Jurkat, Clone E6-1 (cell line): ENCODE measurements around the gene NTN5.
"Not testable (repeated sequence)": the region's sequence is repeated elsewhere in the genome, so short reads cannot be mapped to it uniquely, and the experiment has no call there.

Experiments
- DNase-seq: peaks from one replicate; pipeline ENCODE4 v3.0.0-alpha.2; 2011; ENCODE audit warnings: low read depth, low spot score
- H3K4me3 ChIP-seq: 2 replicates; pipeline ENCODE4 v1.5.1; 2011; ENCODE audit warnings: mild to moderate bottlenecking, low read length, control low read depth, moderate library complexity

The NTN5 gene

GRCh38 chr19:48635263-48635965 lies 37.4 kb downstream of the NTN5 start:
- peak overlapping the region; percentile 76 for H3K4me3 ChIP-seq
- no peak for DNase-seq

GRCh38 chr19:48634424-48635262 lies 38.2 kb downstream of the NTN5 start:
- peak overlapping the region; percentile 64 for H3K4me3 ChIP-seq
- DNase-seq: peak; percentile 95

GRCh38 chr19:48634036-48634342 lies 38.8 kb downstream of the NTN5 start:
- no peak for DNase-seq
- H3K4me3 ChIP-seq: peak overlapping the region; percentile 64

- DNase-seq: no peak
- peak overlapping the region; percentile 64 for H3K4me3 ChIP-seq
Measured at GRCh38 chr19:48633148-48634035, 39.4 kb downstream of the NTN5 start.

GRCh38 chr19:48632692-48633147 lies 40.1 kb downstream of the NTN5 start:
- DNase-seq: no peak
- H3K4me3 ChIP-seq: no peak overlapping the region

GRCh38 chr19:48632286-48632685 lies 40.5 kb downstream of the NTN5 start:
- not testable (repeated sequence) for H3K4me3 ChIP-seq, DNase-seq

- no peak for DNase-seq
- no peak overlapping the region for H3K4me3 ChIP-seq
Measured at GRCh38 chr19:48631225-48631624, 41.6 kb downstream of the NTN5 start.

- H3K4me3 ChIP-seq: no peak overlapping the region
- DNase-seq: no peak
Measured at GRCh38 chr19:48630296-48631063, 42.3 kb downstream of the NTN5 start.

- no peak for DNase-seq
- no peak overlapping the region for H3K4me3 ChIP-seq
Measured at GRCh38 chr19:48629599-48630295, 43.1 kb downstream of the NTN5 start.

- no peak for DNase-seq
- no peak overlapping the region for H3K4me3 ChIP-seq
Measured at GRCh38 chr19:48629297-48629598, 43.6 kb downstream of the NTN5 start.

- DNase-seq: no peak
- no peak overlapping the region for H3K4me3 ChIP-seq
Measured at GRCh38 chr19:48628486-48629296, 44.1 kb downstream of the NTN5 start.

GRCh38 chr19:48627865-48628314 lies 44.9 kb downstream of the NTN5 start:
- no peak overlapping the region for H3K4me3 ChIP-seq
- no peak for DNase-seq

- H3K4me3 ChIP-seq: no peak overlapping the region
- no peak for DNase-seq
Measured at GRCh38 chr19:48627201-48627864, 45.5 kb downstream of the NTN5 start.

- DNase-seq: no peak
- no peak overlapping the region for H3K4me3 ChIP-seq
Measured at GRCh38 chr19:48625891-48626327, 46.9 kb downstream of the NTN5 start.

GRCh38 chr19:48624791-48625723 lies 47.8 kb downstream of the NTN5 start:
- no peak for DNase-seq
- H3K4me3 ChIP-seq: peak overlapping the region; percentile 67

GRCh38 chr19:48624067-48624594 lies 48.7 kb downstream of the NTN5 start:
- DNase-seq: peak; percentile 95
- peak overlapping the region; percentile 67 for H3K4me3 ChIP-seq
